CD4-positive, alpha-beta T cell treated with Interleukin-12 subunit alpha and Interleukin-12 subunit beta, for 1 hour (primary cell): ENCODE measurements around the gene CPVL.

Experiments used
- DNase-seq: peaks from one replicate; pipeline ENCODE4 v3.0.0-alpha.2; 2020

CPVL gene

GRCh38 chr7:28998105-28998504 lies 148.2 kb downstream of the CPVL start:
- DNase-seq = no peak

GRCh38 chr7:28996836-28997235 lies 149.5 kb downstream of the CPVL start:
- DNase-seq = no peak

GRCh38 chr7:28993371-28993770 lies 153.0 kb downstream of the CPVL start:
- DNase-seq = no peak

GRCh38 chr7:28992798-28993197 lies 153.5 kb downstream of the CPVL start:
- no peak for DNase-seq

GRCh38 chr7:28990200-28990960 lies 156.0 kb downstream of the CPVL start:
- no peak for DNase-seq

- DNase-seq = no peak
Observed at GRCh38 chr7:28989211-28989980, 156.9 kb downstream of the CPVL start.

GRCh38 chr7:28988810-28989209 lies 157.5 kb downstream of the CPVL start:
- DNase-seq = no peak

GRCh38 chr7:28988091-28988490 lies 158.2 kb downstream of the CPVL start:
- DNase-seq = no peak

- no peak for DNase-seq
Observed at GRCh38 chr7:28986765-28987110, 159.6 kb downstream of the CPVL start.

- no peak for DNase-seq
Observed at GRCh38 chr7:28986028-28986764, 160.1 kb downstream of the CPVL start.

- no peak for DNase-seq
Observed at GRCh38 chr7:28984631-28985030, 161.7 kb downstream of the CPVL start.

- DNase-seq = no peak
Observed at GRCh38 chr7:28984217-28984616, 162.1 kb downstream of the CPVL start.

- no peak for DNase-seq
Observed at GRCh38 chr7:28983396-28984190, 162.7 kb downstream of the CPVL start.

- DNase-seq = no peak
Observed at GRCh38 chr7:28981161-28981465, 165.2 kb downstream of the CPVL start.

- no peak for DNase-seq
Observed at GRCh38 chr7:28980451-28981160, 165.7 kb downstream of the CPVL start.

GRCh38 chr7:28979776-28980175 lies 166.6 kb downstream of the CPVL start:
- DNase-seq = no peak

- no peak for DNase-seq
Observed at GRCh38 chr7:28977881-28978280, 168.5 kb downstream of the CPVL start.

- DNase-seq = no peak
Observed at GRCh38 chr7:28976022-28976421, 170.3 kb downstream of the CPVL start.

GRCh38 chr7:28973591-28973990 lies 172.7 kb downstream of the CPVL start:
- DNase-seq = no peak

GRCh38 chr7:28964056-28964455 lies 182.3 kb downstream of the CPVL start:
- DNase-seq = no peak

- DNase-seq = no peak
Observed at GRCh38 chr7:28961972-28962371, 184.4 kb downstream of the CPVL start.

- no peak for DNase-seq
Observed at GRCh38 chr7:28960071-28960840, 186.1 kb downstream of the CPVL start.
